Spinal cord (tissue), 10 donors: ENCODE results near the gene SEMA3C. TPM values are rescaled to one million over a fixed set of nuclear protein-coding genes. Genes with fewer than 3 reads are reported as not detected.
A peak's percentile ranks its signal among the peaks of the same experiment; 100 is the strongest.

Experiments used
- DNase-seq, 6 donors: peaks; one replicate each; pipeline versions ENCODE4 v3.0.0 to v3.0.0-alpha.2; 2013 to 2015; ENCODE audit warnings: low spot score in 6 of 6, low read depth in 4 of 6
- H3K27ac ChIP-seq: one replicate; pipeline ENCODE4 v1.5.1; 2013; ENCODE audit warnings: low read depth, low read length, control low read depth
- H3K27me3 ChIP-seq: one replicate; pipeline ENCODE4 v1.6.1; 2013; ENCODE audit warnings: low read length; ENCODE audit not compliant: control insufficient read depth, insufficient read depth
- H3K36me3 ChIP-seq: one replicate; pipeline ENCODE4 v1.6.1; 2013; ENCODE audit warnings: low read length; ENCODE audit not compliant: control insufficient read depth, insufficient read depth
- H3K4me1 ChIP-seq: one replicate; pipeline ENCODE4 v1.6.1; 2013; ENCODE audit warnings: low read length; ENCODE audit not compliant: control insufficient read depth, insufficient read depth
- H3K4me3 ChIP-seq: one replicate; pipeline ENCODE4 v1.5.1; 2013; ENCODE audit warnings: low read depth, low read length, control low read depth
- H3K9me3 ChIP-seq: one replicate; pipeline ENCODE4 v1.6.1; 2013; ENCODE audit warnings: low read length; ENCODE audit not compliant: control insufficient read depth, insufficient read depth
- WGBS: methylation state at CpG from one replicate; pipeline ENCODE4 v1.1.5; 2013; ENCODE audit warnings: missing lambda C conversion rate; ENCODE audit not compliant: insufficient coverage; 5-methylcytosine and 5-hydroxymethylcytosine counted together
- polyA plus RNA-seq, 2 donors: library from polyadenylated mRNA; unstranded; fragments of 120-200 nt; gene quantifications; one replicate each; pipeline ENCODE4 v1.2.1, GENCODE V29; 2013; ENCODE audit not compliant: insufficient read length in 2 of 2
- total RNA-seq, 2 donors: library from RNA; depleted of rRNA in 1 of 2; stranded (reverse); fragments of 120-200 nt in 1 of 2; fragments of >200 nt in 1 of 2; gene quantifications; one replicate each; pipeline versions ENCODE4 v1.2.3 to v1.2.4, GENCODE V29; 2013 to 2014
- donor health status: healthy.

SEMA3C gene
- total and polyA plus RNA-seq, 4 donors = 52.9 to 159 (median 107) TPM

DNA sequence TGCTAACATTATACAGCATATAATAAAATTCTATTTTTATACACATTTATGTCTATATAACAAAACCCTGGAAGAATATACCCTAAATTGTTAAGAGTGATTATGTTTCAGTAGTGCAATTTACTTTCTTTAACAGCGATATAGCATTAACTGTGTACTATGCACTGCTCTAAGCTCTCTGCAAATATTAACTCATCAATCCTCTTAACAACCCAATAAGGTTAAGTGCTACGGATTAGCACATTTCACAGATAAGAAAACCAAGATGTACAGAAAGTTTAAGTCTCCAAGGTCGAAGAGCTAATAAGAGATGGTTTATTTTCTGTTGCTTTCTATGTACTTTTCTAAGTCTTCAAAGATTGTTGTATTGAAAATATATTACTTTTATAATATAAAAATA, 95.8 kb downstream of the SEMA3C start:
- Histone ChIP-seq H3K27me3 (no peaks in the 10 kb centered on the region), H3K27ac (no peak overlapping the region), H3K4me3 (no peak overlapping the region), H3K36me3 (no peaks in the 10 kb centered on the region), H3K4me1 (no peaks in the 10 kb centered on the region), H3K9me3 (no peaks in the 10 kb centered on the region)
- DNase-seq = peak in 1 of 6 donors; percentile 52
- WGBS = no CpG with 5 or more reads among the region's 3 CpGs

DNA sequence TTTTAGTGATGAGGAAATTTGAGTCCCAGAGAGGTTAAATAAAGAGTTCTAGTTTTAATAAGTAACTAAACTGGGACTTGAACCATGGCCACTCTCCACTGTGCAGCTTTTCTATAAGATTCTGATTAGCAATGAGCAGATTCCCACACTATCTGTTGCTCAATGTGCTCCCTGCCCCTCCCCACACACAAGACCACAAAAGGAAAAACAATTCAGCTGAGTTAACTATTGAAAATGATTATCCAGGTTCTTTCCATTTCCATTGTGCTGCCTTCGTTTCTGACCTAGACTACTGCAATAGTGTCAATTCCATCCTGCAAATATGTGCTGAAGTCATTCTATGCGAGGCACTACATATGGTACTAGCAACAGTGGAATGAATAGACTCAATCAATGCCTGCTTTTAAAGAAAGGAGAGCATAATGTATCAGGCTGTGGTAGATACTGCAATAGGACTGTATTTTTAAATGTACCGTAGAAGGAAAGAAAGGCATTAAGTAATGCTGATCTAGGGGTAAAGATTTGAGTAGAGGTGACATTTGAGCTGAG, 97.0 kb downstream of the SEMA3C start:
- Histone ChIP-seq H3K36me3 (no peaks in the 10 kb centered on the region), H3K9me3 (no peaks in the 10 kb centered on the region), H3K4me1 (no peaks in the 10 kb centered on the region), H3K27ac (no peak overlapping the region), H3K4me3 (no peak overlapping the region), H3K27me3 (no peaks in the 10 kb centered on the region)
- 20% methylated on average over 3 of the region's 3 CpGs for WGBS
- DNase-seq = peak in 1 of 6 donors; percentile 18

DNA sequence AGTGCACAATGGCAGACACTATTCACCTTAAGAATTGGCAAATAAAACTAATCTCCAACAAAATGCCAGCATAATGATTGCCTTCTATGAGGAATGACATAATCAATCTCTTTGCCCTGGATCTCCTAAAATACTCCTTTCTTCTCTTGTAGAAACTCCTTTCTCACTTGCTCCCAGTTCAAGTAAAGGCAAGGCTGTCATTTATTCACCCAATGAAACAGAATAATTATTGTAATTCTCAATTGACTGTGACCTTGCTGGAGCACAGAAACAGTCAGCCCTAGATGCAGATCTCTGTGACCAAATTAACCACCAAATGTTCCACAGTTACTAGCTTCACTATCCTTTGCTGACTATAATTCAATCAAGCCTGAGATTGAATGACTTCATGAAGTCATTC, 99.3 kb downstream of the SEMA3C start:
- peak in 1 of 6 donors; percentile 22 for DNase-seq
- H3K27me3 ChIP-seq = no peaks in the 10 kb centered on the region
- H3K27ac ChIP-seq = no peak overlapping the region
- H3K9me3 ChIP-seq = no peaks in the 10 kb centered on the region
- H3K4me3 ChIP-seq = no peak overlapping the region
- H3K36me3 ChIP-seq = no peaks in the 10 kb centered on the region
- no peaks in the 10 kb centered on the region for H3K4me1 ChIP-seq

DNA sequence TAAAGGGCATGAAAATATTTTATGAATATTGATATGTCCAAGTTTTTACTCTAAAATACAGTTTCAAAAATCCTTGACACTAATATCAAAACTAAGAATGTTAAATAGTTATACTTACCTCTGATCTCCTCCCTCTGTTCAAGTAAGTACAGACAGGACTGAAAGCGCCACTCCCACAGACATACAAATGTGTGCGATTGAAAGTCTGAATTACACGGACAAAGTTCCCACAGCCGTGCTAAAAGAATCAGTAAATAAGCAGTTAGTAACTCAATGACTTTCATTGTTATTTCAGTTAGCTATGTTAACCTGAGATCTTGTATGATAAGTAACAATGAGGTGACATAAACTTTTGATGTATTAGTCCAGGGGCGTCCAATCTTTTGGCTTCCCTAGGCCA, 100.7 kb downstream of the SEMA3C start:
- H3K36me3 ChIP-seq = no peaks in the 10 kb centered on the region
- no peak for DNase-seq
- no peaks in the 10 kb centered on the region for H3K4me1 ChIP-seq
- H3K4me3 ChIP-seq = no peak overlapping the region
- no peaks in the 10 kb centered on the region for H3K9me3 ChIP-seq
- H3K27ac ChIP-seq = no peak overlapping the region
- no peaks in the 10 kb centered on the region for H3K27me3 ChIP-seq
- WGBS = 100% methylated on average over 1 of the region's 5 CpGs

DNA sequence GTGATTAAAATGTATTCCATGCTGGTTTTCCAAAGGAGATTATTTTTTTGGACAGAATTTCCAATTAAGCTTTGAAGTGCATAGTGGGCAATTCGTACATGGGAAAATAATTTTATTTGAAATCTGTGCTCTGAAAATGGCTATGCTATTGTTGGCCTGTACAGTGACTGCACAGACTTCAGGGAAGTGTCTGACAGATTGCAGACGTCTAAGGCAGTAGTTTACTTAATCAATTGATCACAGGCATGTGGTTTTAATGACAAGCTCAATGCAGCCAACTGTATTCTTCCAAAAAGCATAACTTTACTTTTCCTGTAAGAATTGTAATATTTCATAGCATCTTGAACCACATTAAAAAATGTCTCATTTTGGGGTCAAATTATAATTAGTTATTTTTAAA, 102.0 kb downstream of the SEMA3C start:
- Histone ChIP-seq H3K27me3 (no peaks in the 10 kb centered on the region), H3K9me3 (no peaks in the 10 kb centered on the region), H3K4me1 (no peaks in the 10 kb centered on the region), H3K27ac (no peak overlapping the region), H3K36me3 (no peaks in the 10 kb centered on the region), H3K4me3 (no peak overlapping the region)
- WGBS = 54% methylated on average over 2 of the region's 2 CpGs
- DNase-seq = no peak

DNA sequence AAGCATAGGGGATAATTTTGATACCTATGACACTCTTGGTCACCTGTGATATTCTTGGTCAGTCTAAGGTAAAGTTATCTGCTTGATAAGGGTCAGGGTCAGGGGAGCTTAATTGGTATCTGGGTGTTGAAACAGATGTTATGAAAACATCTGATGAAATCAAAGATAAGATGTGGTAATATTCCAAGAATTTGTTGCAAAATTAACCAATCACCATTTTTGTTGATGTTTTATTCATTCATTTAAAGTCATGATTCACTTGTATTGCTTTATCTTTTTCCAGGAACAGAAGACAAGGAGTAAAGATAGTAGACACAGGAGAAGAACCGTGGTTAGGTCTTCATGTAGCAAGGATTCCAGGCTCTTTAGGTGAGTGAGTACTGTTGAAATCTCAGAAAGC, 103.1 kb downstream of the SEMA3C start:
- no peak for DNase-seq
- no peak overlapping the region for H3K4me3 ChIP-seq
- no peaks in the 10 kb centered on the region for H3K36me3 ChIP-seq

DNA sequence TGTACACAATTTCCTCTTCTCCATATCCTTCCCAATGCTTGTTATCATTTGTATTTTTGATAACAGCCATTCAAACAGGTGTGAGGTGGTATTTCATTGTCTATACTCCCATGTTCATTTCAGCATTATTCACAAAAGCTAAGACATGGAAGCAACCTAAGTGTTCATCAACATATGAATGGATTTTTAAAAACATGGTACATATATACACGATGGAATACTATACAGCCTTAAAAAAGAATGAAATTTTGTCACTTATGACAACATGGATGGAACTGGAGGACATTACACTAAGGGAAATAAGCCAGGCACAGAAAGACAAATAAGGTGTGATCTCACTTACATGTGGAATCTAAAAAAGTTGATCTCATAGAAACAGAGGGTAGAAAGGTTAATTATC, 109.3 kb downstream of the SEMA3C start:
- H3K4me3 ChIP-seq = no peak overlapping the region
- no peak overlapping the region for H3K27ac ChIP-seq
- no peaks in the 10 kb centered on the region for H3K36me3 ChIP-seq
- no peak for DNase-seq
- H3K27me3 ChIP-seq = no peaks in the 10 kb centered on the region
- WGBS = no CpG with 5 or more reads among the region's 1 CpG
- H3K4me1 ChIP-seq = no peaks in the 10 kb centered on the region
- H3K9me3 ChIP-seq = no peaks in the 10 kb centered on the region

More for the DNA sequence above, 103.1 kb downstream of the SEMA3C start:
- Histone ChIP-seq H3K4me1 (no peaks in the 10 kb centered on the region), H3K9me3 (no peaks in the 10 kb centered on the region), H3K27ac (no peak overlapping the region), H3K27me3 (no peaks in the 10 kb centered on the region)
- 86% methylated on average over 1 of the region's 1 CpG for WGBS

DNA sequence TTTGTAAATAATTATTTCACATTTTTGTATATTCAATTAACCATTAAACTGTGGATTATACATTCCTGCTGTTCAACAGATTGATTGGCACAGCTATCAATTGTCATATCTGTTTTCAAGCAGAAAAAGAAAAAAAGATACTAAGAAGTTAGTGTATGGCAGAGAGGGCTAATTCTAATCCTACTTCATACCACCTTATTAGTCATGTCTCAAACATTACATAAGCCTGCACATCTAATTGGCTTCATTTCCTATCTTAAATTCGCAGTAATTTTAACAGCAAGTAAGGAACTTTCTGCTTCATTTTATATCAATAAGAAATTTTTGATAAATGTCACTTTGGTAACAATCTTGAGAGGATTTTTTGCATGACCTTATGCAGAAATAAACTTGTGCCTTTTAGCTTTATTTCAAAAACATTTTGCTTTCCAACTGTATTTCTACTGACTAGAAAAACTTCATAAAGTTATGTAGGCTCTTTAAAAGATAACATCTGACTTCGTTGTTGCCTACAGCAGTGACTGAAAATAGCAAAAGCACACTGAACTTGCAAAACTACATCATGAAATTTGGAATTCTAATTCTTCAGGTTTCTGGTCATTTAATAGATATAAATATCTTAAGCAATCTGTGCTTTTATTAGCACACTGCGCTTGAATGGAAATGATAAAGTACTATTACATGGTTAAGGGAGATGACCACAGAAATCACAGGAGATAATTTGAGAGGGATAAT, 111.5 kb downstream of the SEMA3C start:
- no peaks in the 10 kb centered on the region for H3K4me1 ChIP-seq
- no peak overlapping the region for H3K4me3 ChIP-seq
- no peak overlapping the region for H3K27ac ChIP-seq
- no peaks in the 10 kb centered on the region for H3K36me3 ChIP-seq
- no peaks in the 10 kb centered on the region for H3K27me3 ChIP-seq
- DNase-seq = no peak
- H3K9me3 ChIP-seq = no peaks in the 10 kb centered on the region
- no CpG with 5 or more reads among the region's 3 CpGs for WGBS

DNA sequence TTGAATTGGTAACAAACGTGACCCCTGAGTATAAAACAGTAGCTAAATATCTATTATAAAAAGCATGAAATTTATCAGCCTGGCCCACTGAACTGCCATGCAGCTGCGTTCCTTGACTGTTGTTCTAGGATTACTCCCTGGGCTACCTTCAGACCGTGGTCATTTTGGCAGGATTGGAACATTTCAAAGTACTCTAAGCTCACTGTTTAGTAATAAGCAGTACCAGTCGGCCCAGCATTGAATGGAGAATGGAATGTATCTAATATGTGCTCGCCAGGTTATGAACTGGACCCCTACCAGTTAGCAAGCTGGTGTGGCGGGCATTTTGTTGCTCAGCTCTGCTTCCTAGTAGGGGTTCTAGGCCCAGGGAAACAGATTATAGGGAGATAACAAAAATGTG, 112.2 kb downstream of the SEMA3C start:
- Histone ChIP-seq H3K9me3 (no peaks in the 10 kb centered on the region), H3K4me1 (no peaks in the 10 kb centered on the region), H3K36me3 (no peaks in the 10 kb centered on the region), H3K4me3 (no peak overlapping the region), H3K27ac (no peak overlapping the region), H3K27me3 (no peaks in the 10 kb centered on the region)
- DNase-seq = peak in 1 of 6 donors; percentile 68
- 89% methylated on average over 3 of the region's 6 CpGs for WGBS

DNA sequence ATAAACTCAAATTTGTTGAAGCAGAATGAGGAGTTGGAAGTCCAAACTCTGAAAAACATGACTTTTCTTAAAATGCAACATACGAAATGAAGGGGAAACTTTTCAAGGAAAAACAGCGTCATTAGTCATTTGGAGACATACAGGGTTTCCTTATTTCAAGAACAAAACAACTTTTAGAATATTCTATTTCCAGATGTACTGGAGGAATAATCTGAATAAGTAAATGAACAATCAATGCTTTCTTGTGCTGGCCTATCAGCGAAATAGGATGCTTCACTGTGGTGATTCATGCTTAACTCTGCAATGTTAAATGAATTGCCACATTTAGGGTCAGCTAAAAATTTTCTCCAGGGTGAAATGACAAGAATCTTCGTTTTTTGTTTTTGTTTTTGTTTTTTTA, 114.3 kb downstream of the SEMA3C start:
- no peak overlapping the region for H3K27ac ChIP-seq
- WGBS = 83% methylated on average over 1 of the region's 4 CpGs
- DNase-seq = no peak
- H3K36me3 ChIP-seq = no peaks in the 10 kb centered on the region
- no peak overlapping the region for H3K4me3 ChIP-seq
- no peaks in the 10 kb centered on the region for H3K4me1 ChIP-seq
- H3K27me3 ChIP-seq = no peaks in the 10 kb centered on the region
- H3K9me3 ChIP-seq = no peaks in the 10 kb centered on the region
